Suprapubic skin (tissue), 4 donors: ENCODE data around the gene FHOD3. TPM values are rescaled to one million over a fixed set of nuclear protein-coding genes. Genes with fewer than 3 reads are reported as not detected.

ENCODE experiments used
- DNase-seq, 2 donors: peaks; one replicate each; pipeline ENCODE4 v3.0.0-alpha.2; 2019; ENCODE audit warnings: low spot score in 2 of 2
- H3K27ac ChIP-seq: fragments of 200-600 bp; sonication (generic); one replicate; pipeline ENCODE4 v1.5.1; 2019
- H3K27me3 ChIP-seq: fragments of 200-600 bp; sonication (generic); one replicate; pipeline ENCODE4 v1.5.1; 2019
- H3K36me3 ChIP-seq: fragments of 200-600 bp; sonication (generic); one replicate; pipeline ENCODE4 v1.5.1; 2019
- H3K4me1 ChIP-seq: fragments of 200-600 bp; sonication (generic); one replicate; pipeline ENCODE4 v1.5.1; 2019
- H3K4me3 ChIP-seq: fragments of 200-600 bp; sonication (generic); one replicate; pipeline ENCODE4 v1.5.1; 2019; ENCODE audit warnings: mild to moderate bottlenecking
- H3K9me3 ChIP-seq: fragments of 200-600 bp; sonication (generic); one replicate; pipeline ENCODE4 v1.5.1; 2019
- EP300 ChIP-seq: sonication (generic); formaldehyde crosslinking; IDR thresholded peaks from one replicate; pipeline ENCODE4 v1.6.1; 2017; ENCODE audit warnings: antibody characterized with exemption
- POLR2A ChIP-seq, 2 donors: fragments of 450-650 bp; IDR thresholded peaks; one replicate each; pipeline ENCODE4 v1.6.1; 2017; ENCODE audit warnings: antibody characterized with exemption in 2 of 2, mild to moderate bottlenecking in 2 of 2, moderate library complexity in 2 of 2
- POLR2AphosphoS5 ChIP-seq, 3 donors: sonication (generic); formaldehyde crosslinking; IDR thresholded peaks; one replicate each; pipeline ENCODE4 v1.6.1; 2017; ENCODE audit warnings: antibody characterized with exemption in 3 of 3
- WGBS: methylation state at CpG from one replicate; pipeline ENCODE4 v1.1.5; 2018; 5-methylcytosine and 5-hydroxymethylcytosine counted together
- total RNA-seq, 4 donors: library from RNA; depleted of rRNA; stranded (reverse); fragments of >200 nt; gene quantifications; one replicate each; pipeline ENCODE4 v1.1.0, GENCODE V29; 2016
- TF ChIP-seq, protein P1 (sequence below), 2 donors: fragments of 200-600 bp in 1 of 2; fragments of 450-650 bp in 1 of 2; sonication (generic) in 1 of 2; IDR thresholded peaks; one replicate each; pipeline ENCODE4 v1.5.1; 2016 to 2019; ENCODE audit warnings: antibody characterized with exemption in 2 of 2, mild to moderate bottlenecking in 1 of 2, moderate library complexity in 1 of 2

The FHOD3 gene
- total RNA-seq, 4 donors from 2014 or later: 5.8 to 18.7 (median 15.5) TPM

DNA sequence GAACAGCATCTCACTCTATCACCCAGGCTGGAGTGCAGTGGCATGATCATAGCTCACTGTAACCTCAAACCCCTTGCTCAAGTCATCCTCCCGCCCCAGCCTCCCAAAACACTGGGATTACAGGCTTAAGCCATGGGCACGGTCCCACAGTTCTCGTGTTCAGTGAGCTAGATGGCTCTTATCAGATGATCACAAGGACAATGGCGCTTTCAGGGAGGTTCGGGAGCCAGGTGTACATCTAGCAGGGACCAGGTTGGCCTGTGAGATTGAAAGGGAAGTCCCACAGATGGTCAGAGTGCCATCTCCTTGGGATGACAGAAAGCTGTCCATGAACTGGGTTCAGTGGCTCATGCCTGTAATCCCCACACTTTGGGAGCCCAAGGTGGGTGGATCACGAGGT is 14.1 kb upstream of the FHOD3 start:
- 89% methylated on average over 6 of the region's 6 CpGs for WGBS
- Histone ChIP-seq H3K36me3 (no peaks in the 10 kb centered on the region), H3K4me3 (no peak overlapping the region), H3K9me3 (no peaks in the 10 kb centered on the region), H3K27me3 (no peaks in the 10 kb centered on the region), H3K27ac (no peak overlapping the region), H3K4me1 (no peaks in the 10 kb centered on the region)
- TF ChIP-seq POLR2AphosphoS5 (IDR thresholded peaks at IDR 0.05) (no peak), EP300 (no peak), POLR2A (IDR thresholded peaks at IDR 0.05) (no peak)
- TF ChIP-seq, protein P1, sequence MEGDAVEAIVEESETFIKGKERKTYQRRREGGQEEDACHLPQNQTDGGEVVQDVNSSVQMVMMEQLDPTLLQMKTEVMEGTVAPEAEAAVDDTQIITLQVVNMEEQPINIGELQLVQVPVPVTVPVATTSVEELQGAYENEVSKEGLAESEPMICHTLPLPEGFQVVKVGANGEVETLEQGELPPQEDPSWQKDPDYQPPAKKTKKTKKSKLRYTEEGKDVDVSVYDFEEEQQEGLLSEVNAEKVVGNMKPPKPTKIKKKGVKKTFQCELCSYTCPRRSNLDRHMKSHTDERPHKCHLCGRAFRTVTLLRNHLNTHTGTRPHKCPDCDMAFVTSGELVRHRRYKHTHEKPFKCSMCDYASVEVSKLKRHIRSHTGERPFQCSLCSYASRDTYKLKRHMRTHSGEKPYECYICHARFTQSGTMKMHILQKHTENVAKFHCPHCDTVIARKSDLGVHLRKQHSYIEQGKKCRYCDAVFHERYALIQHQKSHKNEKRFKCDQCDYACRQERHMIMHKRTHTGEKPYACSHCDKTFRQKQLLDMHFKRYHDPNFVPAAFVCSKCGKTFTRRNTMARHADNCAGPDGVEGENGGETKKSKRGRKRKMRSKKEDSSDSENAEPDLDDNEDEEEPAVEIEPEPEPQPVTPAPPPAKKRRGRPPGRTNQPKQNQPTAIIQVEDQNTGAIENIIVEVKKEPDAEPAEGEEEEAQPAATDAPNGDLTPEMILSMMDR (IDR thresholded peaks at IDR 0.05): no peak
- no peak for DNase-seq

DNA sequence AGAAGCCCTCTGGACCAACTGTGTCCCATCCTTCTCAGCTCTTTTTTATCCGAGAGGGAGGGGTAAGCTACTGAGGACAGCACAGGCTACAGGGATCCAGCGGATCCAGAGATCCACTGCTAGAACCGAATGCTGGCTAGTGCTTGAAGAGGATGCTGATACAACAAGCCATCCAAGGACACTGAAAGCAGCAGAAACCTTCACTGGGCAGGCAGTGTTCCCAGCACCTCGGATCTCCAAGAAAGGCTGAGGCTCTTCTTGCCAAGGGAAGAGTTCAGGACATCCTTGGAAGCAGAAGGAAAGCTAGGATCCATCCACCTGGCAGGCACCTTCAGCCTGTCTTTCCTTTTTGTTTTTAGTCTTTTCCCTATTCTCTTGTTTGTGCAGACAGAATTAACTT is 13.2 kb upstream of the FHOD3 start:
- whole genome bisulfite sequencing: 57% methylated on average over 4 of the region's 4 CpGs
- Histone ChIP-seq H3K4me1 (no peaks in the 10 kb centered on the region), H3K36me3 (no peaks in the 10 kb centered on the region), H3K9me3 (no peaks in the 10 kb centered on the region), H3K4me3 (no peak overlapping the region), H3K27ac (no peak overlapping the region), H3K27me3 (no peaks in the 10 kb centered on the region)
- DNase-seq: no peak
- TF ChIP-seq, protein P1 (IDR thresholded peaks at IDR 0.05): no peak
- TF ChIP-seq EP300 (no peak), POLR2A (IDR thresholded peaks at IDR 0.05) (no peak), POLR2AphosphoS5 (IDR thresholded peaks at IDR 0.05) (no peak)

DNA sequence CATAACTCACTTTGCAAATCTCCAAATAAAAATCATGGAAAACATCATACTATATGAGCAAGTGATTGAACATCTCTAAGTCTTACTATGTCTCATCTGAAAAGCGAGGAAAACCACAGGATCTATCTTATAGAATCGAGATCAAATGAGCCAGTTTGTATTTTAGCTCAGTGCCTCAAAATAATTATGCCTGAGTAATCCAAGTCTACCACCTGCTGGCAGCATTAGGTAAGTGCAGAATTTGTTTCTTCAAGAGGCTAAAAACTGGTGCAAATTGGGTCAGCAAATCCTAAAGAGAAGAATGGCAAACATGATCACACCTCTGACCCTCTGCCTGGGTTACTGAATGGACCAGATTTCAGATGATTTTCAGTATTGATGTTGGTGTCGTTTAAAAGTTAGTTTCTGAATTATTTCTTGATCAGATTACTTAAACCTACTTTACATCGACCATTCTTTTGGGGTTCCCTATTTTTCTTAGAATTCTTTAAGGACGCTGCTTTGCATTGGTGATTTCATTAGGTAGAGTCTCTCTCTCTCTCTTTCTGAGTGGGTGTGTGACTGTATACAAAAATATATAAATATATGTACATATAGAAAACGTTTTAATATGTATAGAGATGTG is 12.7 kb upstream of the FHOD3 start:
- Histone ChIP-seq H3K27me3 (no peaks in the 10 kb centered on the region), H3K36me3 (no peaks in the 10 kb centered on the region), H3K4me3 (no peak overlapping the region), H3K9me3 (no peaks in the 10 kb centered on the region), H3K27ac (no peak overlapping the region), H3K4me1 (no peaks in the 10 kb centered on the region)
- no peak for DNase-seq
- TF ChIP-seq, protein P1 (IDR thresholded peaks at IDR 0.05): peak; percentile 71 to 81
- no peak for TF ChIP-seq EP300
- 31% methylated on average over 6 of the region's 6 CpGs for WGBS

DNA sequence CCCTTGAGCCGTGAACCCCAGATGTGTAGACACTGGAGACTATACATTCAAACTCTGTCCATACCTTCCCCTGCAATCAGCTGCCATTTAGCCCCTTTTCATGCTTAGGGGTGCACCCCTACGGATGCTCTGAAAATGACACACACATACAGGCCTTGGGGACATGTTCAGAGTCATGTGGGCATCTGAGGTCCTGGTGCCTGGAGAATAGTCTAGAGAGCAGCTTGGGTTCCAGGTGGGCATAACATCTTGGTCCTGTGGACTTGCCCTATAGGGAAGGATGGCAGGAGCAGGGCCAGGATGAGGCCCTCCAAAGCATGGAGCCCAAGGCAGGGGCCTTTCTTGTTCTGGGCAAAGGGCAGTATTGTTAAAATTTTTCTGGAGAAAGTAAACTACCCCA is 9.9 kb upstream of the FHOD3 start:
- DNase-seq: no peak
- H3K27ac ChIP-seq: no peak overlapping the region
- H3K9me3 ChIP-seq: no peaks in the 10 kb centered on the region
- H3K4me1 ChIP-seq: no peaks in the 10 kb centered on the region
- WGBS: 97% methylated on average over 2 of the region's 2 CpGs
- H3K27me3 ChIP-seq: no peaks in the 10 kb centered on the region
- TF ChIP-seq POLR2AphosphoS5 (IDR thresholded peaks at IDR 0.05) (no peak), EP300 (no peak), POLR2A (IDR thresholded peaks at IDR 0.05) (no peak)
- TF ChIP-seq, protein P1 (IDR thresholded peaks at IDR 0.05): no peak
- no peak overlapping the region for H3K4me3 ChIP-seq
- no peaks in the 10 kb centered on the region for H3K36me3 ChIP-seq

DNA sequence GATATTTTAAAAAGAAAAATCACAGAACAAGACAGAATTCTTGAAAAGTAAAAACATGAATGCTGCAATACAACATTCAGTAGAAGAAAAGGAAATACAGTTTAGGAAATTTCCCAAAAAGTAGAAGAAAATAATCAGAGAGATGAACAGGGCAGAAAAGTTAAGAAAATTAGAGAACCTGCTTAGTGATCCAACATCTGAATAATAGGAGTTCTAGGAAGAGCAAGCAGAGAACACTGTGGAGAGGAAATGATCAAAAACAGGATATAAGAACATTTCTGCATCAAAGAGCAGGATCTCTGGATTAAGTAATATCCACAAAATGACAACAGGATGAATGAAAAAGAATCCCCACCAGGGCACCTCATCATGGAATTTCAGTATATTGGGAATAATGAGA is 8.8 kb upstream of the FHOD3 start:
- H3K9me3 ChIP-seq: no peaks in the 10 kb centered on the region
- H3K27ac ChIP-seq: no peak overlapping the region
- H3K36me3 ChIP-seq: no peaks in the 10 kb centered on the region
- no peaks in the 10 kb centered on the region for H3K4me1 ChIP-seq
- DNase-seq: no peak
- no peaks in the 10 kb centered on the region for H3K27me3 ChIP-seq
- TF ChIP-seq, protein P1 (IDR thresholded peaks at IDR 0.05): no peak
- no peak for TF ChIP-seq EP300
- TF ChIP-seq POLR2AphosphoS5 (IDR thresholded peaks at IDR 0.05): no peak
- TF ChIP-seq POLR2A (IDR thresholded peaks at IDR 0.05): no peak
- H3K4me3 ChIP-seq: no peak overlapping the region
